Measurements from ENCODE around the gene EMX1.

The EMX1 gene

DNA sequence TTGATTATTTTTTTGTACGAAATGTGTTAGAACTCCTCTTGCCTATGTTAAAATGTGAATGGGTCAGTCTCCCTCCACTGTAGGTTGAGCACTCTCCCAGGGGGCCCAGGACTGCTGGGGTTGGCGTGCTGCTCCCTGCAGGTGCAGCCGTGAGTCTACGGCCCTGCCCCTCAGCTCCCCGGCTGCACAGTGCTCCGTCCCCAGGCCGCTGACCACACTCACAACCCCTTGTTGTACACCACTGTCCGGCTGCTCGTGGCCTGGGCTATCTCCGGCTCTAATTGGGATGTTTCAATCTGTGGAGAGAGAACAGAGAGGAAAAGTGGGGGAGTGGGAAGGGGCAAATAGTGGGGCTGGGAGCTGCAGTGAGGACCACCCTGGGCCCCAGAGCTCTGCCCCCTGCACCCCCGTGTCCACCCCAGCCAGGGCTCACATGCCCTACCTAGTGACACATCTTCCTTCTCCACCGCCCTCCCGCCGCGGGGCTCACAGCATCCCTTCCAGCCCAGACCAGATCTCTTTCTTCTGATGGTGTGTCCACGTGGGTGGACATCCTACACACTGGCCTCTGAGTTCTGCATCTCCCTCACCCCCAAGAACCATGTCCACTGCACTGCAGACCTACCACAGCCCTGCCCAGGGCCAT is 27.6 kb downstream of the EMX1 start:
- FAIRE-seq, result no peak

DNA sequence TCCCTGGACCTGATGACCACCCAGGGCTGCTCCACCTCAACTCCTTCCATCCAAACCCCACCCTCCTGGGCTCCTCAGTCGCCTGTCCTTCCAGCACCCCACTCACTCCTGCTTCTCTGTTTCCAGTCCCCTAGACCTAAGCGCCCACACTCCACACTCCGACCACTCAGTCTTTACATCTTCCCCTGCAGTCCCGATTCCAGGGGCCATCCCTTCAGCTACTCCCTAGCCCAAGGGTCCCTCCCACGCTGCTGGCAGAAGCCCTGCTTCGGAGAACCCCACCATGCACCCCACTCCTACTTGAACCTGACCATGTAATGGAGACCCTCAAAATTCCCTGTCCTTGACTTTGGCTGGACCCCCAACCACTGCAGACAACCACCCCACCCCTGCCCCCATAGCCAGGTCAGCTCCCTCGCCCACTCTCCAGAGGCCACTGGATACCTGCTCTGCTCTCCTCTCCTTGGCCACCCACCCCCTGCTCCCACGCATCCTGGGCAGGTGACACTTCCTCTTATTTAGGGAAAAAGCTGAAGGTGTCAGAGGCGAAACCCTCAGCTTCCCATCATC is 28.2 kb downstream of the EMX1 start:
- TF ChIP-seq, protein P1, sequence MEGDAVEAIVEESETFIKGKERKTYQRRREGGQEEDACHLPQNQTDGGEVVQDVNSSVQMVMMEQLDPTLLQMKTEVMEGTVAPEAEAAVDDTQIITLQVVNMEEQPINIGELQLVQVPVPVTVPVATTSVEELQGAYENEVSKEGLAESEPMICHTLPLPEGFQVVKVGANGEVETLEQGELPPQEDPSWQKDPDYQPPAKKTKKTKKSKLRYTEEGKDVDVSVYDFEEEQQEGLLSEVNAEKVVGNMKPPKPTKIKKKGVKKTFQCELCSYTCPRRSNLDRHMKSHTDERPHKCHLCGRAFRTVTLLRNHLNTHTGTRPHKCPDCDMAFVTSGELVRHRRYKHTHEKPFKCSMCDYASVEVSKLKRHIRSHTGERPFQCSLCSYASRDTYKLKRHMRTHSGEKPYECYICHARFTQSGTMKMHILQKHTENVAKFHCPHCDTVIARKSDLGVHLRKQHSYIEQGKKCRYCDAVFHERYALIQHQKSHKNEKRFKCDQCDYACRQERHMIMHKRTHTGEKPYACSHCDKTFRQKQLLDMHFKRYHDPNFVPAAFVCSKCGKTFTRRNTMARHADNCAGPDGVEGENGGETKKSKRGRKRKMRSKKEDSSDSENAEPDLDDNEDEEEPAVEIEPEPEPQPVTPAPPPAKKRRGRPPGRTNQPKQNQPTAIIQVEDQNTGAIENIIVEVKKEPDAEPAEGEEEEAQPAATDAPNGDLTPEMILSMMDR (IDR thresholded peaks at IDR 0.05; ENCODE audit: insufficient read depth, missing control alignments), result no peak
- DNase-seq (ENCODE audit: insufficient read length, low spot score), result no peak
- FAIRE-seq, result no peak

More for the DNA sequence above, 27.6 kb downstream of the EMX1 start:
- TF ChIP-seq, protein P1 (IDR thresholded peaks at IDR 0.05; ENCODE audit: insufficient read depth, missing control alignments), result no peak
- no peak for DNase-seq (ENCODE audit: insufficient read length, low spot score)

DNA sequence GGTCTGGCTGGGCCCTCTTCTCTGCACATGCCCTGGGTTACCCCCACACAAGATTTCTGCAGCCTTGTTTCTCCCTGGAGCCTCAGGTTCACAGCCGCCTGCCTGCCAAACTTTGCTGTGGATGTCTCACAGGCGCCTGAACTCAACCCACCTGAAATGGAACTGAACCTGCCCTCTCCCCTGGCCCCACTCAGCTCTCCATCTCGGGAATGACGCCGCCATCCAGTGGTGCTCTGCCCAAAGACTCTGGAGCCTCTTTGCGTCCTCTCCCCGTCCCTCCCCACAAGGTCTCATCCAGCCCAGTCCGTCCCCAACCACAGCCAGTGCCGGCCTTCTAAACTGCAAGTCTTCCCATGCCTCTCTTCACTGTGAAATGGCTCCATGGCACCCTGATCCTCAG is 29.1 kb downstream of the EMX1 start:
- TF ChIP-seq, protein P1 (IDR thresholded peaks at IDR 0.05; ENCODE audit: insufficient read depth, missing control alignments), result no peak
- FAIRE-seq (no peak), DNase-seq (ENCODE audit: insufficient read length, low spot score) (no peak)

GRCh38 chr2:72947952-72948830 is 30.9 kb downstream of the EMX1 start:
- TF ChIP-seq, protein P1 (IDR thresholded peaks at IDR 0.05; ENCODE audit: insufficient read depth, missing control alignments), result no peak
- DNase-seq (ENCODE audit: insufficient read length, low spot score), result no peak
- no peak for FAIRE-seq

DNA sequence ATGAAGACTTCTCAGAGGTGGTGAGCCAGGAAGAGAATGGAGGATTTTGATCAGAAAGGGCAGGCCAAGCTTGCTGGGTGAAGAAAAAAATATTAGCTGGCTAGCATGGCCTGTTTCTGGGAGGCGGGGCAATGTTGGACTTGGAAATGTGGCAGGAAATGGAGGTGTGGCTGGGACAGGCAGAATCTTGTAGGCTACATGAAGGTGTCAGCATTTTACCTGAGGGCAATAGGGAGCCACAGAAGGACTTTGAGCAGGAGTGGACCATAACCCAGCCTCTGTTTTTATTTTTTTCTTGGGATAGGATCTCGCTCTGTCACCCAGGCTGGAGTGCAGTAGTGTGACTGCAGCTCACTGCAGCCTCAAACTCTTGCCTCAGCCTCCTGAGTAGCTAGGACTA is 31.7 kb downstream of the EMX1 start:
- DNase-seq (ENCODE audit: insufficient read length, low spot score), result no peak
- TF ChIP-seq, protein P1 (IDR thresholded peaks at IDR 0.05; ENCODE audit: insufficient read depth, missing control alignments), result no peak
- FAIRE-seq, result no peak

- TF ChIP-seq, protein P1 (IDR thresholded peaks at IDR 0.05; ENCODE audit: insufficient read depth, missing control alignments), result no peak
- no peak for DNase-seq (ENCODE audit: insufficient read length, low spot score)
- FAIRE-seq, result no peak
Measured at GRCh38 chr2:72949642-72950041, 32.3 kb downstream of the EMX1 start.

Data from D721Med (cell line).